Adipose tissue (tissue), 3 donors: Measurements from ENCODE around the gene CES3. TPM values are rescaled to one million over a fixed set of nuclear protein-coding genes. Genes with fewer than 3 reads are reported as not detected.

Experiments
- H3K27ac ChIP-seq: one replicate; pipeline ENCODE4 v1.5.1; 2013; ENCODE audit warnings: low read depth, low read length
- WGBS, 3 donors: extraction: QIAGEN DNeasy Blood & Tissue Kit; methylation state at CpG; one replicate each; pipeline ENCODE4 v1.1.7; 2013; 5-methylcytosine and 5-hydroxymethylcytosine counted together
- polyA plus RNA-seq, 3 donors: library from polyadenylated mRNA; stranded (reverse); fragments of 200-250 nt; gene quantifications; one replicate each; pipeline ENCODE4 v1.2.3, GENCODE V29; 2013
- donor health status: healthy with polysubstance abuse.
- donor health status: Bipolar disorder and iron deficiency.
- donor health status: healthy.

CES3 gene, protein sequence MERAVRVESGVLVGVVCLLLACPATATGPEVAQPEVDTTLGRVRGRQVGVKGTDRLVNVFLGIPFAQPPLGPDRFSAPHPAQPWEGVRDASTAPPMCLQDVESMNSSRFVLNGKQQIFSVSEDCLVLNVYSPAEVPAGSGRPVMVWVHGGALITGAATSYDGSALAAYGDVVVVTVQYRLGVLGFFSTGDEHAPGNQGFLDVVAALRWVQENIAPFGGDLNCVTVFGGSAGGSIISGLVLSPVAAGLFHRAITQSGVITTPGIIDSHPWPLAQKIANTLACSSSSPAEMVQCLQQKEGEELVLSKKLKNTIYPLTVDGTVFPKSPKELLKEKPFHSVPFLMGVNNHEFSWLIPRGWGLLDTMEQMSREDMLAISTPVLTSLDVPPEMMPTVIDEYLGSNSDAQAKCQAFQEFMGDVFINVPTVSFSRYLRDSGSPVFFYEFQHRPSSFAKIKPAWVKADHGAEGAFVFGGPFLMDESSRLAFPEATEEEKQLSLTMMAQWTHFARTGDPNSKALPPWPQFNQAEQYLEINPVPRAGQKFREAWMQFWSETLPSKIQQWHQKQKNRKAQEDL
- polyA plus RNA-seq = 1 to 10 TPM in 2 of 3 donors, under 1 TPM in 1; 0.22 to 2.2 (median 1.1) TPM

DNA sequence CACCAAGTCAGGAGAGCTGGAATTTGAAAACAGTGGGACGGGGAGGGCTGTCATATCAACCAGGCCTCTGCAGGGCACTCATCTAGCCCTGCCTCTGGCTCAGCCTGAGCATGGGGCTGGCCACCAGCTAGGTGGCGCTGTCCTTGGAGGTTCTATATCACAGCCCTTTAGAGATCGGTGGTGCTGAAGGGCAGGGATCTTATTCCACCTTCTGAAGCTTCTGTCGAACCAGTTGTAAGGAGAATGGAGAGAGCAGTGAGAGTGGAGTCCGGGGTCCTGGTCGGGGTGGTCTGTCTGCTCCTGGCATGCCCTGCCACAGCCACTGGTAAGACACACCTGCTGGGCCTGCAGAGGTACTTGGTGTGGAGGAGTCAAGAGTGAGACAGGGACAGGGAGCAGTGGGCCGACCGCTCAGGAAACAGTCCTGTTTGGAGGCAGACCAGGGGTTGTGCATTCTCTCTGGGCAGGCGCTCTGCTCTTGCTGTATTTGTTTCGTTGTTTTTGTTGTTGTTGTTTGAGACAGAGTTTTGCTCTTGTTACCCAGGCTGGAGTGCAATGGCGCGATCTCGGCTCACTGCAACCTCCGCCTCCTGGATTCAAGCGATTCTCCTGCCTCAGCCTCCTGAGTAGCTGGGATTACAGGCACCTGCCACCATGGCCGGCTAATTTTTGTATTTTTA lies at the start of gene CES3:
Gene CES3, plus strand, starts transcription at position 202 of the 680 bp plus-strand sequence. Its CDS starts 42 bp downstream, at position 244.
- 59 to 72% (median 71%) methylated on average over 14 to 16 of the region's 16 CpGs for WGBS, 3 donors
- H3K27ac ChIP-seq = no peak within 1 kb of the TSS

DNA sequence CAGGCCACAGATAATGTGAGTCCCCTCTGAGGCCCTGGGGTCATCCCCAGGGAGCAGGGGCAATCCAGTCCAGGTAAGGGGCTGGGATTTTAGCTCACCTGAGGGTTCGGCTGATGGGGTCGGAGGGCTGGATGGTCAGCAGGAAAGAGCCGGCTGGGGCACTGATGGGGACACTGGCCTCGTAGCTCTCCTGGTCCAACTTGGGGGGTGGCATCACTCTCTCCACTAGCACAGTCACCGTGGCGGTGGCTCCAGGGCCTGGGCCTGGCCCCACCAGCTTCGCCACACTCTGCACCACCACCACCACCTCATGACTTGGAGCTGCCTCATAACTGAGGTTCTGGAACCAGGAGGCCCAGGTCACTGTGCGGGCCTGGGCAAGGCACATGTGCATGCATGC lies 49.3 kb upstream of the CES3 start:
- H3K27ac ChIP-seq = no peak overlapping the region
- WGBS, 3 donors = 86 to 93% (median 91%) methylated on average over 8 of the region's 8 CpGs

DNA sequence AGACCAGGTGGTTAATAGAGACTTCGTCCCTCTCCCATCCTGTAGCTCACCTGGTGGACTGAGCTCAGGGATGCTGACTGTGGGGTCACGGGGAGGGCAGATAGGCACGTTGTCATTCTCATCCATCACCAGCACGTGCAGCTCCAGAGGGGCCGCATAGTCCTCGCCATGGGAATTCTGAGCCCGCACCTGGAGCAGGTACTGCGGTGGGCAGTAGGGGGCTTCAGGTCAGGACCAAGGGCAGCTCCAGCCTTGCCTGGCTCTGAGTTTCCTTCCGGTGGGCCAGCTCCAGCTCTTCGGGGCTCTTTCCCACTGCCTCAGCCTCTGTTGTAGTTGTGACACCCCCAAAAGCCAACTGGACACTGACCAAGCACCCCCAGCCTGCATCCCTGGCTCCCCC lies 48.0 kb upstream of the CES3 start:
- 48 to 49% (median 48%) methylated on average over 10 of the region's 10 CpGs for WGBS, 3 donors
- H3K27ac ChIP-seq = no peak overlapping the region

DNA sequence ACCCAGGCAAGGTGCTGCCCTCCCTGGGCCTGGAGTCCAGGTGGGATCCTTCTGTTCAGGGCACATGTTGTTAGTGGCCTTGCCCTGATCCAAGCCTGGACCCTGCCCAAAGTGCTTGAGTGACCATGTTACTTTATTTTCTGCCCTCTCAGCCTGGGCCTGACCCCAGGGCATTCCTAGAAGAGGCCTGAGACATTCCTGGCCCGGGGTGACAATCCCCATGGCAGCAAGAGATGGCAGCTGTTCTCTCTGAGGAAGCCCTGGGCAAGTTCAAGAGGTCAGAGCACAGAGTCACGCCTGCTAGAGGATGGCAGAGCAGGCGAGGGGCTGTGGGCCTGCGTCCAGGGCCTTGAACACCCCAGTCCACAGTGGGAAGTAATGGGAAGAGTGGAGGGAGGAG lies 47.4 kb upstream of the CES3 start:
- 76 to 88% (median 78%) methylated on average over 4 of the region's 4 CpGs for whole genome bisulfite sequencing, 3 donors
- no peak overlapping the region for H3K27ac ChIP-seq

DNA sequence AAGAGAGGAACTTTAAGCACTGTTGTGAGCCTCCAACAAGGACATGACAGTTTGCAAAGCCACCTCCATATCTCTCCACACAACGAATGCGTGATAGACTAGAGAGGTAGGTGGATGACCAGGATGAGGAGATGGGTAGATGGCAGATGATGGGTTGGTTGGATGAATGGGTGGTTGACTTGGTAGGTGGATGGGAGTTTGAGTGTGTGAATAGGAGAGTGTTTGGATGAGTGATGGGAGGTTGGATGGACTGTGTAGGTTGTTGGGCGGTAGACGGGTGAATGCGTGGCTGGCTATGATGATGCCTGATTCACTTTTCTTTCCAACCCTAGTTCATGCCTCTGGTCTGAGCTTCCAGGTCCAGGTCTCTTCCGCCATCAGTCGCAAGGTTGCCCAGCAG lies 46.5 kb upstream of the CES3 start:
- WGBS, 3 donors = 95 to 98% (median 97%) methylated on average over 7 of the region's 7 CpGs
- H3K27ac ChIP-seq = no peak overlapping the region

DNA sequence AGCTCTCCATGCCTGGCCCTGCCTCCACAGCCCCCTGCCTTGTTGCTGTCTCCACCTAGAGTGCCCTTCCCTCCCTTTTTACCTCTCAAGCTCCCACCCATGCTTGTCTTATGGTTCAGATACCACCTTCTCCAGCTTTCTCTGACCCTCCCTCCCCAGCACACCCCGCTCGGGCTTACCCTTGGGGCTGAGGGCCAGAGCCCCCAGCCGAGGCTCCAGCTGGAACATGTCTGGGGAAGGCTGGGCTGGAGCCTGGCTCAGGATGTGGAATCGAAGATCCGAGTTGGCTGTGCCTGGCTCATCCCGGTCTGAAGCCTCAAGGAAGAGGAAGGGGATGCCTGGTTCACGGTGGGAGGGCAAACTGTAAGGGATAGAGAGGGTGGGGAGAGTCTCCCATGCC lies 46.0 kb upstream of the CES3 start:
- 64 to 69% (median 66%) methylated on average over 7 of the region's 7 CpGs for WGBS, 3 donors

DNA sequence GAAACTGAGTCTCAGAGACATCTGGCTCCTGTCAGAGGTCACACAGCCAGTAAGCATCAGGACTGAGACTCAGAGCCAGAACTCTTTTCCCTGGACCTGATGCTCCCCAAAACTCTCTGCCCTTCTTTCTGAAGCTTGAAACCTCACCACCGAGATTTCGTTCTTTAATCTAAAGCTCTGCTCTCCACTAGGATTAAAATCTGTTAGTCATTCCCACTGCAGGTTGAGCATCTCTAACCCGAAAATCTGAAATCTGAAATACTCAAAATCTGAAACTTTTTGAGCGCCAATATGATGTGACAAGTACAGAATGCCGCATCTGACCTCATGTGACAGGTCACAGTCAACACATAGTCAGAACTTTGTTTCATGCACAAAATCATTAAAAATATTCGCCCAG lies 44.5 kb upstream of the CES3 start:
- WGBS, 3 donors = 83 to 86% (median 86%) methylated on average over 6 of the region's 6 CpGs
- no peak overlapping the region for H3K27ac ChIP-seq

More for the DNA sequence above, 46.0 kb upstream of the CES3 start:
- no peak overlapping the region for H3K27ac ChIP-seq

DNA sequence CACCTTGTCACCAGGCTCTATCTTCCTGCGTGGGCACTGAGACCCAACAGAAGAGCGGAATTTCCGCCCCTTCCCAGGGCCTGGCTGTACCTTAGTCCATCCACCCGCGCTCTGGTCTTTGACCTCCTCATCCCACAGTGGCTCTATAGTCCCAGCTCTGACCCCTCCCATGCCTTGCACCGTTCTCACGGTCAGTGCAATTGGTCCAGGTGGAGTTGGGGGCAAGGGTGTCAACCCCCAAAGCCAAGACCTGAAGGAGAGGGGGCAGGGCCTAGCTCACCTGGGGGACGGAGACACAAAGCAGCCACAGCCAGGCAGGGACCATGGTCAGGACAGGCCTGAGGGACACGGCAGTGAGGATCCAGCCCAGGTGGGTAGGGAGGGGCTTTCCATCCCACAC lies 43.3 kb upstream of the CES3 start:
- WGBS, 3 donors = 85 to 89% (median 89%) methylated on average over 9 of the region's 9 CpGs
- no peak overlapping the region for H3K27ac ChIP-seq

DNA sequence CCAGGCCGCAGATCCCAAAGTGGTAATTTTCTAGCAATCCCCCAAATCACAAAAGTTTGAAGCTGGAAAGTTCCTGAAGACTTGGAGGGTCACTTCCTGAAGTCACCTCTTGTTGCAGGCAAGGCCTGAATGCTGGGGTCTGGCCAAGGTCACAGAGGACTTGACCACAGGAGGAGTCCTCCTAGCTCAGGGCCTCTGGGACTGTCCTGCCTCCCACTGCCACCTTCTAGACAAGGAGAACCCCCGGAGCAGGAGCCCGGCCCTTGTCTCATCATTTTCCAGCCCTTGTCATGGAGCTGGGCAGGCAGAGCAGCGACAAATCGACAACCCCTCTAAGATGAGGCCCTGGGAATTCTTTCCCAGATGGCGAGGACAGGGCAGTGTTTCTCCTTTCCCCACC lies 42.7 kb upstream of the CES3 start:
- WGBS, 3 donors = 87 to 91% (median 89%) methylated on average over 6 of the region's 6 CpGs
- H3K27ac ChIP-seq = no peak overlapping the region

DNA sequence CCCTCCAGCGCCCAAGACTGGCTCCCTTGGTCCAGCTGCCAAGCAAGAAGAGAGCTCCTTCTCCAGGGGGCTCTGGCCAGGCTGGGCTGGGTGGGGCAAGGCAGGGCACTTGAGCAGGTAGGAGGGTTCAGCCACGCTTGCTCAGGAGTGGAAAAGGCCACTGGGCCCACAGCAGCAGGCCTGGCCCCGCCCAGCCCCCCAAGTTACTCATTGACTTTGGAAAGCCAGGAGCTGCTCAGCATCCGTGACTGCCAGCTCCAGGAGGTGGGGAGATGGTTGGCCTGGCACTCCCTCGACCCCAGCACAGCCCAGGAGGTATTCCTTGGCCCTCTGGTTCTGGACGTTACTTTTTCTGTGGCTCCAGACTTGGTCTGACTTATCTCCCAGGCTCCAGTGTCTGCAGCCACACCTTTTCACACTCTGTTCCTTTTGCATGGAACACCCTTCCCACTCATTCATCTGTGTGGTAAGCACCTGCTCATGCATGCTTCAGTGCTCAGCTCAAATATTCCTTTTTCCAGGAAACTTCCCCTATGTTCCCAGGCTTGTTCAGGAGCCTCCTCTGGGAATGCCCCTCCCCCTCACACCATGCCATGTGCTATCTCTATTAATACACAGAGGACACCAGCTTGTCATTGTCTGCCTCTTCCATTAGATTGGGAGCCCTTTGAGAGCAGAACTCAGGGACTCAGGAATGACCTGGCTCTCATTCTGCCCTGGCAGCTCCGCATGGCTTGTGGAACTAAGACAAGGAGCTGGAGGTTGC lies 42.1 kb upstream of the CES3 start, which contains the start of gene CDH16:
Gene CDH16, minus strand, starts transcription at position 83 of the 766 bp plus-strand sequence. CDS start 820 bp downstream, outside the sequence.
- no peak within 1 kb of the TSS for H3K27ac ChIP-seq
- 69 to 79% (median 78%) methylated on average over 7 of the region's 7 CpGs for WGBS, 3 donors

DNA sequence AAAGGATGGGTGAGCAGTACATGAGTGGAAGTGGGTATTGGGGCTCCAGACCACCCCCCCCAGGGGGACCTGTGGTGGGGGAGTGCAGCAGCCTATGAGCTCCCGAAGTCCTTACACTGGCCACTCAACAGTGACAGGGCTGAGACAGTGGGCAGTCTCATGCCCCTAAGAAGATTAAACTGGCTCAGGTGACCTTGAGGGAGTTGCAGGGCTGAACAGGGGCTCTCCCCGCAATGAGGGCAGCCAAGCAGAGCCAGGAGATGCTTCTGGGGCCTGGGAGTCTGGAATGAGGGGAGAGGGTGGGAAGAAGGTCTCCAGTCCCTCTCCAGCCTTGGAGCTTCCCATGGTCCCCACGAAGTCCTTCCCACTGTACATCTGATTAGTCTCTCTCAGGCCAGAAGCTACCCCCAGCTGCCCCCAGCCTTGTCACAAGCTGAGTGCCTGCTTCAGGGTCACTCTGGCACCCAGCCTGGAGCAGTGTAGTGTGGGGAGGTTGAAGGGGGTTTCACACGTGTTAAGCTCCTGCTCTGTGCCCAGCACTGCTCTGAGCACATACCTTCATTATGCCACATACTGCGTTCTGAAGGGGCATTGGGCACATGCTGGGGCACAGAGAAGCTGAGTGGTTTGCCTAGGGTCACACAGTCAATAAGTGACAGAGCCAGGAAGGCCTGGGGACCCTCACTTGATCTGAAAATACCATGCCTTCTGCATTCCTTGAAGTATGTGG lies 41.3 kb upstream of the CES3 start:
- WGBS, 3 donors = 50 to 75% (median 70%) methylated on average over 5 of the region's 5 CpGs
- no peak overlapping the region for H3K27ac ChIP-seq

DNA sequence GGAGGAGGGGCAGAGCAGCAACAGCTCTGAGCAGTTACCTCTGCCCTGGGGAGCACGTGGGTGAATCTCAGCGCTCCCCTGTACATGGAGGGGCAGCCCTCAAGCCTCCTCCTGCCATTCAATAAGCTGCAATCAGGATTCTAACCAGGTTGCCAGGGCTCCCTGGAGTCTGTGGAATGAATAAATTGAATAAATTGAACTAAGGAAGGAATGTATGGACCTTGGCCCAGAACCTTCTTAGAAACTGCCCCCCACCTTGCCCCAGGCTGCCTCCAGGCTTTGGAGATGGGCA lies 40.8 kb upstream of the CES3 start:
- H3K27ac ChIP-seq = no peak overlapping the region
- WGBS, 3 donors = 50 to 64% (median 57%) methylated on average over 2 of the region's 2 CpGs

DNA sequence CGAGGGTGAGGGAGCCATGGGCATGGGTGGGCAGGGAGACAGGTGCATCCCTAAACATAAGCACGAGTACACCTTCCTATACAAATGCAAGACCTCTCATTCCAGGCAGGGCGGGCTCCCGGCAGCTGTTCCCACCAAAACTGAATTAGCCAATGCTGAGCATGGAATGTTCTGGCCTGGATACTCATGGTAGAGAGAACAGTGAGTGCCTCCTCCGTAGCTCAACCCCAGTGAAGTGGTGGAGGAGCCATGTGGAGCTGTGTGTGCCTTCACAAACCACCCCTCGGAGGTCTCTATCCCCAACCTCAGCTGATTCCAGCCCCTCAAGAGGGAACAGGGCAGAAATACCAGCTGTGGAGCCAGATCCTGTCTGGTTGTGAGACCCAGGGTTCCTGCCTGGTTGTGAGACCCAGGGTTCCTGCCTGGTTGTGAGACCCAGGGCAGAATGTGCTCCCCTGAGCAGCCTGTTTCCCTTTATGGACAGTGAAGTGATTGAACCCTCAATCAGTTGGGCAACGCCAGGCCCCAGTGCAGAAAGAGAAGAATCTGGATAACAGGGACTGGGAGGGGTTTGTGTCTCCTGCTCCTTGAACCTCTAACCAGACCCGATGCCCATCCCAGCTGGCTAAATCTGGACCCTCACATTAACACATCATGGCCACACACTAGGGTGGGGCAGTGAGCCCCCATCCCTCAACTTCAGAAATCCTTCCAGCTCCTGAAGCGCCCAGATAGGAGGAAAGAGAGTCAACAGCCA lies 40.0 kb upstream of the CES3 start:
- 69 to 75% (median 72%) methylated on average over 9 of the region's 9 CpGs for WGBS, 3 donors
- no peak overlapping the region for H3K27ac ChIP-seq

DNA sequence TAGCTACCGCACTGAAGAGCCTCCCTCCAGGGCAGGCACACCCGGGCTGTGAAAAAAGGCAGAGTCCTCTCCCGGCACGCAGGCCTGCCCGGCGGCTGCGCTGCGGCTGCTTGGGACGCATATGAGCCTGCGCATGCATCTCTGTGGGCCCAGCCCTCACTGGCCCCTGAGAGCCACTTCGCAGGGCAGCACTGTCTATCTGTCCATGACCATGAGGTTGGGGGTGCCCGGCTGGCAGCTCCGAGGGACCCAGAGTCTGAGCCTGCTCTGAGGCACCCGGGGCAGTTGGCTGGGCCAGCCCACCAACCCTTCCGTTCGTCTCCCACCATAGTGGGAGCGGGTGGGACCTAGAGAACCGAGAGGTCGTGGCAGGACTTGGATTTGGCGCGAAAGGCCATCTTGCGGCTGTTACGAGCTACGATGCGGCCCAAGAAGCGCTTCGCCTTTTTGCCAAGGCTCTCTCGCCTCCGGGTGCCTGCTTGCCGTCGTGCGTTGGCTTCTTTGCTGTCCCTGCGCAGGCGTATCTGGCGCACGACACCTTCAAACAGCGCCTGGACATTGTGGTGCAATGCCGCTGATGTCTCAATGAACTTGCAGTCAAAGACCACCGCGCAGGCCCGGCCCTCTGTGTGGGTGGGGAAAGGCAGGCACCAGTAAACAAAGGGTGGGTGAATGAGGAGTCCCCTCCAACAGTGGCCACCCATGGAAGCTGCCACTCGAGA lies 39.2 kb upstream of the CES3 start:
- WGBS, 3 donors = 70 to 78% (median 71%) methylated on average over 42 of the region's 42 CpGs
- H3K27ac ChIP-seq = no peak overlapping the region

DNA sequence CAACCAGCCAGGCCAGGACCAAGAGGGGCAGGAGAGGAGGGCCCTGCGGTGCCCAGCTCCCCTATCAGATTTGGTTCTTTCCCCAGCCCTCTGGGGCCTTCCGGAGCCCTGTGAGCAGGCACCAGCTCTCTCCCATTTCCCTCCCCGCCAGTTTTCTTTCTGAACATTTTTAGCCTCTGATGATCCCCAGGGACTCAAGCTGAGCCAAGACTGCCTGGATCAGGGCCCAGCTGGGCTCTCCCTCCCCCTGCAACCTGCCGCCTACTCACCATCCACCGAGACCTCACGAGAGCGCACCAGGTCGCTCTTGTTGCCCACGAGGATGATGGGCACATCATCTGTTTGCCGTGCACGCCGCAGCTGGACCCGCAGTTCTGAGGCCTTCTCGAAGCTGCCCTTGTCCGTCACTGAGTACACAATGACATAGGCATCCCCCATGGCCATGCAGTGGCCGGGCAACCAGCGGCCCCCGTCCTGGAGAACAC lies 37.8 kb upstream of the CES3 start:
- WGBS, 3 donors = 57 to 68% (median 68%) methylated on average over 18 of the region's 18 CpGs

DNA sequence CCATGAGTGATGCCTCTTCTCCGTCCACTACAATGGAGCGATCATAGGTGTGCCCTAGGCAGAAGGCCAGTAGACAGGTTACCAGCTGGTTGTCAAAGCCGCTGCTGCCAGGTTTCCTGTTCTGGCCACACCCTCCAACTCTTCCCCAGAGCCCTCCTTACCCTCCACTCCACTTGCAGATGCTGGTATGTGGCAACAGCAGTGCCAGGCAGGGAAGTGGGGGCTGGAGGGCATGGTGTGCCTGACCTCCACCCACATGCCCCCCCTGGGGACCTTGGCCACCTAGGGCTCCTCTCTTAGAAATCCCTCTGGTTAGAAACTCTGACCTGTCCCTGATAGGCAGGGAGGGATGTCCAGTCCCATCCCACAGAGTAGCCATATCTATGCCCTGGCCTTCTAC lies 37.2 kb upstream of the CES3 start:
- WGBS, 3 donors = 58 to 67% (median 60%) methylated on average over 3 of the region's 3 CpGs
- H3K27ac ChIP-seq = no peak overlapping the region

More for the DNA sequence above, 37.8 kb upstream of the CES3 start:
- H3K27ac ChIP-seq = no peak overlapping the region
